Stimulated activated CD4-positive, alpha-beta T cell treated with anti-CD3 and anti-CD28 coated beads, TNF-alpha, amount 100 ng/mL, for 24 hours (primary cell): ENCODE measurements around the gene MICU1.

Experiments used
- DNase-seq, 3 experiments: peaks; one replicate each; pipeline ENCODE4 v3.0.0-alpha.2; 2020; ENCODE audit warnings: low read depth in 3 of 3

The MICU1 gene

DNA sequence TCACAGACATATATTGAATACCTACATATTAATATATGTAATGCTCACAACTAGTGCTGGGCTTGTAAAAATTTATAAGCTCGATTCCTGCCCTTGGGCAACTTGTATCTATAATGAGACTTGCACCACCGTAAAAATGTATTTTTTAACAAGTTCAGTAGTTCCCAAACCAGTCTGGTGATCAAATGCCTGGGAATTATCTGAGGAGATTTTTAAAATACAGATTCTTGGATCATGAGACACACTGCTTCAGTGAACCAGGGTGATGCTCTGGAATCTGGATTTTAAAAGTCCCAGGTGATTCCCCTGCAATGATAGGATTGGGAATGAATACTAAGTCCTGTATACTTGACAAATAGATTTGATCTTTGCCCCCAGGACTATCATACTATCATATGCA lies 4.3 kb upstream of the MICU1 start:
- no peak for DNase-seq

- no peak for DNase-seq
Measured at GRCh38 chr10:72626444-72626754, 520 bp upstream of the MICU1 start.

- no peak for DNase-seq
Measured at GRCh38 chr10:72625276-72625607, 637 bp downstream of the MICU1 start.

DNA sequence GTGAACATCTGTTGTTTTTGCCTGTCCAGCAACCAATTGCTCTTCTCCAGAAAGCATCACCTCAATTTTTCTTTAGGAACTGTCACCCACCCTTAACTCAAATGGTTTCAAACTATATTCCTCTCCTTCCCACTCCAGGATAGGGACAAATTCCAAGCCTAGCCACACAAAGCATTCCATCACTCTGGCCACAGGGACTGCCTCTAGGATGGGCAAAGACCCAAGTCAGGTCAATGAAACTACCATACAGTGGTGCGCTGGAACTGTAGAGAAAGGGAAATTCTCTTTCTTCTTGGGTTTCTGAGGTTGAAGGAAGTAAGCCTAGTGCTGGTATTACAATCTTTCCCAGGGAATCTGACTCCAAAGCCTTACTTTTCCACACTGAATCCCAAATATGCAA lies 3.6 kb downstream of the MICU1 start:
- DNase-seq: no peak

DNA sequence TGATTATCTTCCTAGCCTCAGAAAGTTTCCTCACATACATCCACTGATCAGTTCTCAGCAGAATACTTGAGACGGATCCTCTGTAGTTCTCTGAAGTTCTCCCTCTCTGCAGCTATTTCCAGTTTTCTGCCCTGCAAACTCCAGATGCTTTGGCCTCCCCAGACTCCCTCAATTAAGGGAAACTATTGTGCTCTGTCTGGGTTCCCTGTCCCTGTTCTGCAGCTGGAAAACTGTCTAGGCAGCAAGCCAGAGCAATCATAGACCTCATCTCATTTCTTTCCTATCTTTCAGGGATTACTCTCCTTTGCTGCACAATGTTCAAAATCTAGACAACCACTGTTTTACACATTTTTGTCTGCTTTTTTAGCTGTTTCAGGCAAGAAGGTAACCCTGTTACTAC lies 9.2 kb downstream of the MICU1 start:
- DNase-seq: no peak

DNA sequence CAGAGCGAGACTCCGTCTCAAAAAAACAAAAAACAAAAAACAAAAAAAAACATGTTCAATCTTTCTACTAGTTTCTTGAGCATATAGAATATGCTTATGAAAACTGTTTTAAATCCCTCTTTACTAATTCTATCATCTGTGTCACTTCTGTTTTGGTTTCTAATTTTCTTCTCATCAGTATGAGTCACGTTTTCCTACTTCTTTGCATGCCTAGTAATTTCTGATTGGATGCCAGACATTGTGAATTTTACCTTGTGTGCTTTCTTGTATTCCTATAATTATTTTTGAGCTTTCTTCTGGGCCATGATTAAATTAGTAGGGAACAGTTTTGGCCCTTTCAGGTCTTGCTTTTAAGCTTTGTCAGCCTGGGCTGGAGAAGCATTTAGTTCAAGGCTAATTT lies 9.9 kb downstream of the MICU1 start:
- no peak for DNase-seq

- DNase-seq: no peak
Measured at GRCh38 chr10:72612203-72612826, 13.6 kb downstream of the MICU1 start.

- DNase-seq: no peak
Measured at GRCh38 chr10:72611783-72612182, 14.1 kb downstream of the MICU1 start.

GRCh38 chr10:72610466-72610865 lies 15.4 kb downstream of the MICU1 start:
- no peak for DNase-seq

DNA sequence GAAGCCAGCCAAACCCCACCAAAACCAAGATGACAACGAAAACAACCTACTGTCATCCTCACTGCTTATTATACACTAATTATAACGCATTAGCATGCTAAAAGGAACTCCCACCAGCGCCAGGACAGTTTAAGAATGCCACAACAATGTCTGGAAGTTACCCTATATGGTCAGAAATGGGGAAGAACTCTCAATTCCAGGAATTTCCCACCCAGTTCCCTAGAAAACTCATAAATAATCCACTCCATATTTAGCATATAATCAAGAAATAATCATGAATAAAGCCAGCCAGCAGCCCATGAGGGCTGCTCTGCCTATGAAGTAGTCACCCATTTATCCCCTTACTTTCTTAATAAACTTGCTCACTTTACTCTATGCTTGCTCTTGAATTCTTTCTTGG lies 20.8 kb downstream of the MICU1 start:
- DNase-seq: no peak

GRCh38 chr10:72601144-72601543 lies 24.7 kb downstream of the MICU1 start:
- no peak for DNase-seq

DNA sequence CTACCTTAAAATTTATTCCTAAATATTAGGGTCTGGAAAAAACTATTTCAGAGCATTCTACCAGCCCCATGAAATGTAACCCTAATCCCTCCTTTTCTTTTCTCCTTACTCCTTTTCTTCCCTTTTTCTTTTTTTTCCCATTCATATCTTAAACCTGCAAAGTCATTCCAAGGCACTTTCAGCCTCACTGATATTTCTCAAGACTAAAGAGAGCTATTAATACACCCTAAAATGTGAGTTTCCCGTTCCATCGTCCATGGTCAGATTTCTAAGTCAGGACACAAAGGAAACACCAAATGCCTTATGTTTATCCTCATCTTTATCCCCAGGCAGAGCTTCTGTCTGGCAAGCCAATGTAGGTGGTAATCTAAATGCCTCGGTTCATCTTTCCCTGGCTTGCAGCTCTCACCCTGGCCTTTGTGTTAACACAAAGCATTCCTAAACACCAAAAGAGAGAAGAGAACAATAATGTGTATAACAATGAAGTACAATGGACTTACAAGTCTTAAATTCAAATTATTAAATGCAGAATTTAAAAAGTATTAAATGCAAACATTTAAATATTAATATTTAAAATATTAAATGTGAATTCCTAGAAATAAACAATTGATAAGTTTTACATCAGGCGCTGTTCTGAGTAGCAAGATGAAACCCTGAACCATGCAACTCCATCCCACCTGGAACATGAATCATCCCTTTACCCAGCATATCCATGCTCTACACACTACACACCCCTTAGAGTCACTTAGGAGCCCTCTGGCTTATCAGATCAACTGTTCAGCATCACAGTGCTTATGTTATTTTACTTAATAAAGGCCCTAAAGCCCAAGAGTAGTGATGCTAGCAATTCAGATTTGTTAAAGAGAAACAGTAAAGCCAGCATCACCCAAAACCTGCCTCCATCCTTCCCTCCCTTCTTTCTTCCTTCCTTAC lies 26.8 kb downstream of the MICU1 start:
- DNase-seq: no peak

- no peak for DNase-seq
Measured at GRCh38 chr10:72597897-72598296, 28.0 kb downstream of the MICU1 start.

- no peak for DNase-seq
Measured at GRCh38 chr10:72595436-72595835, 30.4 kb downstream of the MICU1 start.

DNA sequence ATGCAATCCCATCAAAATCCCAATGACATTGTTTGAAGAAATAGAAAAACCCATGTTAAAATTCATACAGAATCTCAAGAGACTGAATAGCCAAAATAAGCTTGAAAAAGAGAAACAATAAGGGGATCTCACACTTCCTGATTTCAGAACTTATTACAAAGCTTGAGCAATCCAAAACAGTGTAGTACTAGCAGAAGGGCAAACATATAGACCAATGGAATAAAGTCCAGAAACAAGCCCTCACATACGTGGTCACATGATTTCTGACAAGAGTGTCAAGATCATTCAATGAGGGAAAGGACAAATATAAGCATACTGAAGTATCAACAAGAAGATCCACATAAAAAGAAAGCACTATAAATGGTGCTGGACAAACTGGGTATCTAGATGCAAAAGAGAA lies 31.9 kb downstream of the MICU1 start:
- DNase-seq: no peak

DNA sequence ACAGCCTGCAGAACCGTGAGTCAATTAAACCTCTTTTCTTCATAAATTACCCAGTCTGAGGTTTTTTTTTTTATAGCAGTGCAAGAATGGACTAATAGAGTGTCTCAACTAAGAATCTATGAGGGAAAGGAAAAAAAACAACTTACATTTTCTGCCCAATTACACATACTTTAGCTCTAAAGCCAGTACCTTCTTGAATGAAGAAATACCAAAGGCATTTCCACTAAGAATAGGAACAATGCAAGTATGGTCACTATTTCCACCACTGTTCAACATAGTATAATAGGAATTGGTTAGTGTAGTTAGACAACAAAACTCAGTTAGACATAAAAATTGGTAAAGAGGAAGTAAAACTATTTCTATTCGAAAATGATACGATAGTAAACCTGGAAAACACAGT lies 37.6 kb downstream of the MICU1 start:
- DNase-seq: no peak

DNA sequence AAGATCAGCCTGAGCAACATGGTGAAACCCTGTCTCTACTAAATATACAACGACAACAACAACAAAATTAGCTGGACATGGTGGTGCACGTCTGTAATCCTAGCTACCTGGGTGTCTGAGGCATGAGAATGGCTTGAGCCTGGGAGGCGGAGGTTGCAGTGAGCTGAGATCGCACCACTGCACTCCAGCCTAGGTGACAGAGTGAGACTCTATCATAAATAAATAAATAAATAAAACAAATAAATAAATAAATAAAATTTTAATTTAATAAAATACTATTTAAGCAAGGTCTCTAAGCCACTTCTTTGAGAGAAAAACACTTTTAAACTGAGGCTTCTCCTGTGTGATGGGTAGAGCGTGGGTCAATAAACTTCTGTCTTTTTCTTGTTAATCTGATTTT lies 38.3 kb downstream of the MICU1 start:
- no peak for DNase-seq

- DNase-seq: no peak
Measured at GRCh38 chr10:72574636-72575035, 51.2 kb downstream of the MICU1 start.

DNA sequence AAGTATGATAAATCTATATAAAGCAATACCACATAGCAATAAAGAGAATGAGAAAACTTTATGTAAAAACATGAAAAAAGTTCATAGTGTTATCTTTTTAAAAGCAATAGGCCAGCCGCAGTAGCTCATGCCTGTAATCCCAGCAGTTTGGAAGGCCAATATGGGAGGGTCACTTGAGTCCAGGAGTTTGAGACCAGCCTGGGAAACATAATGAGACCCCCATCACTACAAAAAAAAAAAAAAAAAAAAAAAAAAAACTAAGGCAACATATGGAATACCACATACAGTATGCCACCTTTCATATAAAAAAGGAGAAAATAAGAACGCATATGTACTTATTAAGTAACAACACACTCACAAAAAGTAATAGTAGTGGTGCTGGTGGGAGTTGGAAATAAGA lies 52.8 kb downstream of the MICU1 start:
- no peak for DNase-seq

- DNase-seq: no peak
Measured at GRCh38 chr10:72567889-72568640, 57.8 kb downstream of the MICU1 start.

- no peak for DNase-seq
Measured at GRCh38 chr10:72567421-72567820, 58.5 kb downstream of the MICU1 start.

DNA sequence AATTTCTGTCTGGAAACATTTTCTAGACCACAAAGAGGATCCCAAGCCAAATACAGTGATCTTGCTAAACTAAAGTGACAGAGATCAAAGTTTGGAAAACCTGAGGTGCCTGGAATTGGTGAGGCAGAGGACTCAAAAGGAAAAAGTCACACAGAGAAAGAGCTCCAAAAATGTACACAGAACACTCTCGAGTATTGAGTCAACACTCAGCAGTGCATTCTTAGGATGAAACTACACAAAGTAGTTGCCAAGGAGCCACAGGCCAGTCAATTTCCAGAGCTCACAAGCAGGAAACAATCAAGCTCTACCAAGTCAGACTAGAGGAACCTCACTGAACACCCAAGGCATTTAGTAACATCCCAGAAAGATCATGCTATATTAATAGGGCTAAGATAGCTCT lies 61.3 kb downstream of the MICU1 start:
- peak in 1 of 3 experiments; percentile 28 for DNase-seq
